ENCODE results near the gene PLK1.

DNA sequence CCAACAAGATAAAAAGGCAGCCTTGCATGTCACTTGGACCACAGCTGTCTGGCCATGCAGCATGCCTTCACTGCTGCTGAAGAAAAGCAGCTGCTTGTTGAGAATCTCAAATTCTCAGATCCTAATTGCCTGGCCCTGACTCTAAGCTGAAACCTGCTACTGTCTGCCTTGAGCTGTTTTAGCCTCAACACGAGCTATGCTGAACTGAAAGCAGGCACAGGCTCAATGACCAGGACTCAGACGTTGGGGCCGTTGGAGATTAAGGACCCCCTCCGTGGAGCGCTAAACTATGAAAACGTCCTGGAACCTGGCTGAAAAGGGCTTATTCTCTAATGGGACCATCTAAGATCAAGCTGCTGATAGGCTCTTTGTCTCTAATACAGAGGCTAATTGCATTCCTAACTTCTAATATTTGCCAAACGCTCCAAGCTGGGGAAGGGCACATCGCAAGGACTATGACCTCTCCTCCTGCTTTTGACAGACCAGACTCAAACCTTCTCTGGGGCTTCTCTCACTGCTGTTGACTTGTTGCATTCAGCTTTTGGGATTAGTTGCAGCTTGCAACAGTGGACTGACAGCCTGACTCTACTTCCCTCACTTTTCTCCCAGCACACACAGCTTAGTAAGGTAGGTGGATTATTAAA is 4.6 kb upstream of the PLK1 start:
- TF ChIP-seq POLR2A (IDR thresholded peaks at IDR 0.05), result no peak
- TF ChIP-seq, protein P1, sequence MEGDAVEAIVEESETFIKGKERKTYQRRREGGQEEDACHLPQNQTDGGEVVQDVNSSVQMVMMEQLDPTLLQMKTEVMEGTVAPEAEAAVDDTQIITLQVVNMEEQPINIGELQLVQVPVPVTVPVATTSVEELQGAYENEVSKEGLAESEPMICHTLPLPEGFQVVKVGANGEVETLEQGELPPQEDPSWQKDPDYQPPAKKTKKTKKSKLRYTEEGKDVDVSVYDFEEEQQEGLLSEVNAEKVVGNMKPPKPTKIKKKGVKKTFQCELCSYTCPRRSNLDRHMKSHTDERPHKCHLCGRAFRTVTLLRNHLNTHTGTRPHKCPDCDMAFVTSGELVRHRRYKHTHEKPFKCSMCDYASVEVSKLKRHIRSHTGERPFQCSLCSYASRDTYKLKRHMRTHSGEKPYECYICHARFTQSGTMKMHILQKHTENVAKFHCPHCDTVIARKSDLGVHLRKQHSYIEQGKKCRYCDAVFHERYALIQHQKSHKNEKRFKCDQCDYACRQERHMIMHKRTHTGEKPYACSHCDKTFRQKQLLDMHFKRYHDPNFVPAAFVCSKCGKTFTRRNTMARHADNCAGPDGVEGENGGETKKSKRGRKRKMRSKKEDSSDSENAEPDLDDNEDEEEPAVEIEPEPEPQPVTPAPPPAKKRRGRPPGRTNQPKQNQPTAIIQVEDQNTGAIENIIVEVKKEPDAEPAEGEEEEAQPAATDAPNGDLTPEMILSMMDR (IDR thresholded peaks at IDR 0.05), result no peak
